HEK293T (cell line): ENCODE data around the gene CSF1R.

Experiments used
- CTCF ChIA-PET: fragments of 350-600 bp; formaldehyde crosslinking; extraction: SDS; loops from one replicate; lab custom pipeline; 2021; ENCODE audit warnings: antibody characterized with exemption, inconsistent platforms; lab: Yijun Ruan, JAX
- POLR2A ChIA-PET: fragments of 350-600 bp; formaldehyde crosslinking; extraction: SDS; loops from one replicate; lab custom pipeline; 2020; ENCODE audit warnings: antibody characterized with exemption, inconsistent platforms; lab: Yijun Ruan, JAX
- DNase-seq: peaks from one replicate; pipeline ENCODE4 v3.0.0; 2012; ENCODE audit warnings: mixed read lengths; ENCODE audit errors: extremely low spot score
- ELF4 ChIP-seq: fragments of 450-650 bp; IDR thresholded peaks from 2 replicates; pipeline ENCODE4 v1.6.1; 2017; ENCODE audit warnings: antibody characterized with exemption
- FOXM1 ChIP-seq: fragments of 450-650 bp; IDR thresholded peaks from 2 replicates; pipeline ENCODE4 v1.6.1; 2017; ENCODE audit warnings: mild to moderate bottlenecking, borderline replicate concordance
- HDGF ChIP-seq: fragments of 450-650 bp; IDR thresholded peaks from 2 replicates; pipeline ENCODE4 v1.6.1; 2017; ENCODE audit warnings: antibody characterized with exemption, borderline replicate concordance
- LEF1 ChIP-seq: fragments of 450-650 bp; IDR thresholded peaks from 2 replicates; pipeline ENCODE4 v1.6.1; 2017; ENCODE audit warnings: mild to moderate bottlenecking, borderline replicate concordance
- SP1 ChIP-seq: fragments of 450-650 bp; IDR thresholded peaks from 2 replicates; pipeline ENCODE4 v1.6.1; 2017
- SUZ12 ChIP-seq: fragments of 450-650 bp; IDR thresholded peaks from 2 replicates; pipeline ENCODE4 v1.6.1; 2016; ENCODE audit warnings: mild to moderate bottlenecking
- TARDBP ChIP-seq: fragments of 450-650 bp; IDR thresholded peaks from 2 replicates; pipeline ENCODE4 v1.6.1; 2016
- TF ChIP-seq, protein P1 (sequence below): fragments of 450-650 bp; IDR thresholded peaks from 2 replicates; pipeline ENCODE4 v1.6.1; 2016

The CSF1R gene

DNA sequence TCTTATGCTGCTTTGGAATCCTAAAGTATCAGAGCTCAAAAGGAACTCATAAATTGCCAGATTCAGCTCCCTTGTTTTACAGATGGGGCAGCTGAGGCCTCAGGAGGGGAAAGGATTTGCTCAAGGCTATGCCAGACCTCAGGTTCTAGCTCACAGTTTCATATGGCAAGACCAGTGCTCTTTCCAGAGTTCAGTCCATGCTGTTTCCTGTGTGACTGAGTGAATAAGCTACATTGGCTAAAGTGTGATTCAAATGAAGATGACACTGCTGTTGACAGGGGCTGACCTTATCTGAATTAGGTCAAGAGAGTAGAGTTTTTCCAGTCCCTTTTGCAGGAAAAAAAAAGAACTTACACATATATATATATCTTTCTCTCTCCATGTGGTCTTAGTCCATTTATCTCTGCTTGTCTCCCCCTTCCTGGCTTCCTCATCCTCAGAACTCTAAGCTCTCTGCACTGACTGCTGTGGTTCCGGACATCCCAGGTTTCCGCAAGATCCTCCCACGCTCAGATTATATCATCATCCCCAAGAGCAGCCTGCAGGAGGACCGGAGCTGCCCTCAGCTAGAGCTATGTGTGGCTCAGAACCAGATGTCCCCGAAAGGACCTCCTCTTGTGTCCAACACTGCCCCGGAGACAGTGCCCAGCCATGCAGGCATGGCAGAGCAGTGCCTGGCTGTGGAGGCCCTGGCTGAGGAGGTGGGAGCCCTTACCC is 76.5 kb downstream of the CSF1R start:
- POLR2A ChIA-PET, result no interaction called here
- CTCF ChIA-PET, result no interaction called here
- DNase-seq, result no peak
- no peak for TF ChIP-seq HDGF
- TF ChIP-seq FOXM1, result no peak
- no peak for TF ChIP-seq TARDBP
- TF ChIP-seq, protein P1, sequence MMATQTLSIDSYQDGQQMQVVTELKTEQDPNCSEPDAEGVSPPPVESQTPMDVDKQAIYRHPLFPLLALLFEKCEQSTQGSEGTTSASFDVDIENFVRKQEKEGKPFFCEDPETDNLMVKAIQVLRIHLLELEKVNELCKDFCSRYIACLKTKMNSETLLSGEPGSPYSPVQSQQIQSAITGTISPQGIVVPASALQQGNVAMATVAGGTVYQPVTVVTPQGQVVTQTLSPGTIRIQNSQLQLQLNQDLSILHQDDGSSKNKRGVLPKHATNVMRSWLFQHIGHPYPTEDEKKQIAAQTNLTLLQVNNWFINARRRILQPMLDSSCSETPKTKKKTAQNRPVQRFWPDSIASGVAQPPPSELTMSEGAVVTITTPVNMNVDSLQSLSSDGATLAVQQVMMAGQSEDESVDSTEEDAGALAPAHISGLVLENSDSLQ, result no peak
- no peak for TF ChIP-seq SP1

- DNase-seq, result no peak
- ChIA-PET POLR2A (no interaction called here), CTCF (interaction anchor here (0.9 to 1.5 kb wide), 2 partner anchors 17 to 154 kb away, joined by 3 to 4 read pairs; no protein-coding TSS in a partner anchor)
- TF ChIP-seq LEF1, result no peak
Measured at GRCh38 chr5:150007050-150007449, 79.3 kb downstream of the CSF1R start.

GRCh38 chr5:150006318-150006717 is 80.0 kb downstream of the CSF1R start:
- TF ChIP-seq ELF4 (no peak), SUZ12 (no peak)
- no peak for DNase-seq
- CTCF ChIA-PET, result no interaction called here
- POLR2A ChIA-PET, result no interaction called here
